A549 (cell line): Measurements from ENCODE around the gene MAGEB6. TPM values are rescaled to one million over a fixed set of nuclear protein-coding genes. Genes with fewer than 3 reads are reported as not detected.

Experiments used
- ATAC-seq, 2 experiments: fragments of 200-7000 bp in 1 of 2; fragments of >200 bp in 1 of 2; cut with Nextera tagmentation in 1 of 2; cut with Tn5 transposase in 1 of 2; 3 replicates each; pipeline versions ENCODE4 v1.8.0 to v1.9.1; 2018 to 2020; ENCODE audit warnings: mild to moderate bottlenecking in 1 of 2, moderate library complexity in 1 of 2
- CTCF ChIA-PET: fragments of 300-600 bp; sonication (Branson Sonifier 250); formaldehyde crosslinking; extraction: SDS; loops from one replicate; lab custom pipeline; 2021; ENCODE audit warnings: antibody characterized with exemption, inconsistent platforms; lab: Yijun Ruan, JAX
- POLR2A ChIA-PET: fragments of 350-600 bp; formaldehyde crosslinking; extraction: SDS; loops from one replicate; lab custom pipeline; 2021; ENCODE audit warnings: antibody characterized with exemption, inconsistent platforms; lab: Yijun Ruan, JAX
- DNase-seq, 2 experiments: peaks; one replicate each; pipeline versions ENCODE4 v3.0.0 to v3.0.0-alpha.2; 2011 to 2016; ENCODE audit warnings: low read depth in 1 of 2, low spot score in 1 of 2
- FAIRE-seq: peaks from 2 replicates; lab custom pipeline; 2011; peaks lifted over from hg19 to GRCh38; lab: Jason Lieb, UNC
- H3K27ac ChIP-seq, 2 experiments: fragments of >200 bp; sonication (Bioruptor Twin); formaldehyde crosslinking; 3 replicates each; pipeline ENCODE4 v1.5.1; 2016 to 2017
- H3K4me1 ChIP-seq: fragments of >200 bp; sonication (Bioruptor Twin); formaldehyde crosslinking; 3 replicates; pipeline ENCODE4 v1.6.1; 2016
- H3K4me2 ChIP-seq: fragments of >200 bp; sonication (Bioruptor Twin); formaldehyde crosslinking; 3 replicates; pipeline ENCODE4 v1.6.1; 2016
- H3K4me3 ChIP-seq: fragments of >200 bp; sonication (Bioruptor Twin); formaldehyde crosslinking; 3 replicates; pipeline ENCODE4 v1.5.1; 2016
- H3K9me3 ChIP-seq: fragments of >200 bp; sonication (Bioruptor Twin); formaldehyde crosslinking; 3 replicates; pipeline ENCODE4 v1.6.1; 2016
- CBX2 ChIP-seq: fragments of 200-600 bp; sonication (generic); IDR thresholded peaks from 2 replicates; pipeline ENCODE4 v1.6.1; 2016; ENCODE audit warnings: low read depth, mild to moderate bottlenecking, borderline replicate concordance
- CHD4 ChIP-seq: fragments of 200-600 bp; sonication (generic); IDR thresholded peaks from 2 replicates; pipeline ENCODE4 v1.6.1; 2016; ENCODE audit warnings: antibody characterized with exemption, mild to moderate bottlenecking, borderline replicate concordance
- EHF ChIP-seq: fragments of 250-450 bp; sonication (Bioruptor Pico); IDR thresholded peaks from 2 replicates; pipeline ENCODE4 v1.5.0; 2020; ENCODE audit warnings: mild to moderate bottlenecking
- ELK1 ChIP-seq: fragments of 150-350 bp; IDR thresholded peaks from 2 replicates; pipeline ENCODE4 v1.6.1; 2014; ENCODE audit warnings: low read depth, mild to moderate bottlenecking, low read length
- ESRRA ChIP-seq: fragments of 150-350 bp; IDR thresholded peaks from 2 replicates; pipeline ENCODE4 v1.6.1; 2014; ENCODE audit warnings: mild to moderate bottlenecking, low read length, borderline replicate concordance
- HOXB5 ChIP-seq: fragments of 250-450 bp; sonication (Bioruptor Pico); IDR thresholded peaks from 2 replicates; pipeline ENCODE4 v1.5.0; 2020; ENCODE audit warnings: mild to moderate bottlenecking, moderate library complexity
- JUNB ChIP-seq: fragments of >200 bp; sonication (Bioruptor Twin); formaldehyde crosslinking; IDR thresholded peaks from 2 replicates; pipeline ENCODE4 v1.6.1; 2016
- KDM5A ChIP-seq: fragments of 200-600 bp; sonication (generic); IDR thresholded peaks from 2 replicates; pipeline ENCODE4 v1.6.1; 2016; ENCODE audit warnings: antibody characterized with exemption, mild to moderate bottlenecking
- MYC ChIP-seq: IDR thresholded peaks from 2 replicates; pipeline ENCODE4 v1.6.1; 2012; ENCODE audit warnings: mild to moderate bottlenecking, inconsistent platforms, low read length, improper control_type of control experiment, borderline replicate concordance
- NFE2L2 ChIP-seq: fragments of 150-350 bp; conservative IDR thresholded peaks from 2 replicates; pipeline ENCODE4 v1.6.1; 2014; ENCODE audit warnings: low read length
- NPAS2 ChIP-seq: fragments of 250-450 bp; sonication (Bioruptor Pico); IDR thresholded peaks from 2 replicates; pipeline ENCODE4 v1.8.0; 2022; ENCODE audit warnings: mild to moderate bottlenecking, moderate library complexity, borderline replicate concordance
- POLR2A ChIP-seq: IDR thresholded peaks from 2 replicates; pipeline ENCODE4 v1.6.1; 2012; ENCODE audit warnings: mild to moderate bottlenecking, low read length
- POLR2AphosphoS2 ChIP-seq: conservative IDR thresholded peaks from 2 replicates; pipeline ENCODE4 v1.6.1; 2012; ENCODE audit warnings: low read length, improper control_type of control experiment, inconsistent platforms
- RAD21 ChIP-seq, 2 experiments: fragments of >200 bp in 1 of 2; sonication (Bioruptor Twin) in 1 of 2; formaldehyde crosslinking in 1 of 2; IDR thresholded peaks in 1 of 2; conservative IDR thresholded peaks in 1 of 2; 2 replicates in 1 of 2; 3 replicates in 1 of 2; pipeline ENCODE4 v1.6.1; 2012 to 2018; ENCODE audit warnings: inconsistent platforms in 1 of 2
- RARB ChIP-seq: fragments of 250-450 bp; sonication (Bioruptor Pico); IDR thresholded peaks from 2 replicates; pipeline ENCODE4 v1.8.0; 2021; ENCODE audit warnings: mild to moderate bottlenecking, moderate library complexity
- RFX5 ChIP-seq: fragments of 450-650 bp; IDR thresholded peaks from 2 replicates; pipeline ENCODE4 v1.7.1; 2014; ENCODE audit warnings: antibody characterized with exemption, mild to moderate bottlenecking, moderate library complexity
- RNF2 ChIP-seq: fragments of 200-600 bp; sonication (generic); IDR thresholded peaks from 2 replicates; pipeline ENCODE4 v1.6.1; 2016; ENCODE audit warnings: low read depth, mild to moderate bottlenecking, antibody characterized with exemption, moderate library complexity, borderline replicate concordance
- SREBF2 ChIP-seq: fragments of 450-650 bp; IDR thresholded peaks from 2 replicates; pipeline ENCODE4 v1.6.1; 2014; ENCODE audit warnings: mild to moderate bottlenecking, moderate library complexity
- TFCP2L1 ChIP-seq: fragments of 250-450 bp; sonication (Bioruptor Pico); IDR thresholded peaks from 2 replicates; pipeline ENCODE4 v1.5.0; 2021; ENCODE audit warnings: mild to moderate bottlenecking
- ZC3H11A ChIP-seq: fragments of 450-650 bp; IDR thresholded peaks from 2 replicates; pipeline ENCODE4 v1.6.1; 2014; ENCODE audit warnings: antibody characterized with exemption, mild to moderate bottlenecking
- WGBS: methylation state at CpG from one replicate; pipeline ENCODE4 v1.1.6; 2017; ENCODE audit errors: missing lambda C conversion rate; 5-methylcytosine and 5-hydroxymethylcytosine counted together
- polyA plus RNA-seq, 4 experiments: library from polyadenylated mRNA; depleted of rRNA in 3 of 4; stranded (reverse); fragments of >200 nt; fragmentation: RNase III in 1 of 4; extraction: RNeasy Plus Mini Kit Qiagen cat#74134 plus additional on column Dnase treatment in 1 of 4; gene quantifications; 2 replicates in 3 of 4; 3 replicates in 1 of 4; pipeline ENCODE4 v1.2.3, GENCODE V29; 2011 to 2017
- TF ChIP-seq, protein P1 (sequence below): fragments of >200 bp; sonication (Bioruptor Twin); formaldehyde crosslinking; IDR thresholded peaks from 3 replicates; pipeline ENCODE4 v1.5.1; 2016

MAGEB6 gene
- polyA plus RNA-seq, 2 of the 4 experiments (the other 2 are of a cell fraction): 0.44 TPM; not detected in 1

DNA sequence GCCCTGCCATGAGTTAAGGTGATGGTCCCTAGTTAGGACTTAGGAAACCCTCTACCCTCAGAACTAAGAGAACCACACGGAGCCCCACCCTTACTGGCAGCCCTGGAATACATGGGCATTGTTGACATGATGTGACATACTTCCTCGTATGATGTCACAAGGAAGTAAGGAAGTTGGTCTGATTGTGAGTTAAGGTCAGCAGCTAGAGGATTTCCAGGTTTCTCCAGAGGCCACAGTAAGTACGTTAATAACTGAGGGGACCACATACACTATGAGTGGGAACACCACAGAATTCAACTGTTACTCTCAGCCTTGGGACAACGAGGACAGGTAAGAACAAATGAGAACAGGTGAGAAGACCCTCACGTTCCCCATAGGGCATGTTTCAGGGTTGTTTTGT lies 23.6 kb downstream of the MAGEB6 start, which contains the start of gene MAGEB5:
TSS of gene MAGEB5 (plus strand) at position 301 of the 400 bp plus-strand sequence. CDS start 1,133 bp downstream, outside the sequence.
- ChIA-PET POLR2A (no interaction called here), CTCF (no interaction called here)
- no peak for ATAC-seq
- no peak for FAIRE-seq
- Histone ChIP-seq H3K27ac (no peak within 1 kb of the TSS), H3K4me1 (no peaks in the 10 kb centered on the region), H3K9me3 (no peaks in the 10 kb centered on the region), H3K4me2 (no peak within 1 kb of the TSS), H3K4me3 (no peak within 1 kb of the TSS)
- no peak for DNase-seq
- 2% methylated on average over 4 of the region's 5 CpGs for WGBS
- TF ChIP-seq RFX5: no peak
- no peak for TF ChIP-seq EHF (CRISPR knock-in tag)
- TF ChIP-seq ZC3H11A: no peak
- TF ChIP-seq RNF2: no peak
- no peak for TF ChIP-seq POLR2A
- no peak for TF ChIP-seq MYC
- TF ChIP-seq POLR2AphosphoS2: no peak

- no peaks in the 10 kb centered on the region for H3K4me1 ChIP-seq
- H3K4me3 ChIP-seq: no peak overlapping the region
- WGBS: 5% methylated on average over 7 of the region's 7 CpGs
- DNase-seq (no peak), ATAC-seq (no peak), FAIRE-seq (no peak)
- ChIA-PET CTCF (no interaction called here), POLR2A (no interaction called here)
- H3K27ac ChIP-seq: no peak overlapping the region
- H3K9me3 ChIP-seq: no peaks in the 10 kb centered on the region
- H3K4me2 ChIP-seq: no peak overlapping the region
- TF ChIP-seq NFE2L2 (no peak), NPAS2 (no peak), RARB (CRISPR knock-in tag) (no peak)
- TF ChIP-seq, all 56 proteins: peak for 0
Observed at GRCh38 chrX:26219351-26219750, 27.1 kb downstream of the MAGEB6 start.

DNA sequence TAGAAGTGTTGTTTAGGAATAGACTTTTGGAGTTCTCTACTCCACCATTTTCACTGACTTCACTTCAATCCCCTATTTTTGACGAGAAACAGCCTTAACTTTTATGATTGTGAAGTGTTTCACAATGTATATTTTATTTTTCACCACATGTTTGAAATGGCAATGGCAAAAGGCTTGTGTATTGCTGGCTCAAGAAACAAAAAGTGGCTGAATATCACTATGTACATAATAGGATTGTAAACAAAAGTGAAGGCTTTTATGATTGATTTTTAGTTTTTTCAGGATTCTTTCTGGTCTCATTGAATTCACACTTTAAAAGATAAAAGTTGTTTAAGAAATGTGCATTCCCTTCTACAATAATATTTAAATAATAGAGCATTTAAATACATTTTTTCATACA lies 41.9 kb downstream of the MAGEB6 start:
- H3K9me3 ChIP-seq: no peaks in the 10 kb centered on the region
- TF ChIP-seq KDM5A: no peak
- TF ChIP-seq HOXB5 (CRISPR knock-in tag): no peak
- TF ChIP-seq ELK1: no peak
- TF ChIP-seq CHD4: no peak
- TF ChIP-seq NPAS2: no peak
- no peak for TF ChIP-seq JUNB
- TF ChIP-seq SREBF2: no peak
- TF ChIP-seq TFCP2L1: no peak
- no peak for TF ChIP-seq ESRRA
- TF ChIP-seq, protein P1, sequence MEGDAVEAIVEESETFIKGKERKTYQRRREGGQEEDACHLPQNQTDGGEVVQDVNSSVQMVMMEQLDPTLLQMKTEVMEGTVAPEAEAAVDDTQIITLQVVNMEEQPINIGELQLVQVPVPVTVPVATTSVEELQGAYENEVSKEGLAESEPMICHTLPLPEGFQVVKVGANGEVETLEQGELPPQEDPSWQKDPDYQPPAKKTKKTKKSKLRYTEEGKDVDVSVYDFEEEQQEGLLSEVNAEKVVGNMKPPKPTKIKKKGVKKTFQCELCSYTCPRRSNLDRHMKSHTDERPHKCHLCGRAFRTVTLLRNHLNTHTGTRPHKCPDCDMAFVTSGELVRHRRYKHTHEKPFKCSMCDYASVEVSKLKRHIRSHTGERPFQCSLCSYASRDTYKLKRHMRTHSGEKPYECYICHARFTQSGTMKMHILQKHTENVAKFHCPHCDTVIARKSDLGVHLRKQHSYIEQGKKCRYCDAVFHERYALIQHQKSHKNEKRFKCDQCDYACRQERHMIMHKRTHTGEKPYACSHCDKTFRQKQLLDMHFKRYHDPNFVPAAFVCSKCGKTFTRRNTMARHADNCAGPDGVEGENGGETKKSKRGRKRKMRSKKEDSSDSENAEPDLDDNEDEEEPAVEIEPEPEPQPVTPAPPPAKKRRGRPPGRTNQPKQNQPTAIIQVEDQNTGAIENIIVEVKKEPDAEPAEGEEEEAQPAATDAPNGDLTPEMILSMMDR: no peak
- no peak for TF ChIP-seq RAD21 (conservative IDR thresholded peaks at IDR 0.05 in 1 of 2, IDR thresholded peaks at IDR 0.05 in 1 of 2)
- TF ChIP-seq CBX2: no peak
- no peaks in the 10 kb centered on the region for H3K4me1 ChIP-seq
- no peak for DNase-seq
- no peak overlapping the region for H3K27ac ChIP-seq
- 0% methylated on average over 1 of the region's 1 CpG for WGBS
- FAIRE-seq: no peak
- ChIA-PET CTCF (no interaction called here), POLR2A (no interaction called here)
- no peak overlapping the region for H3K4me3 ChIP-seq
- ATAC-seq: no peak
- H3K4me2 ChIP-seq: no peak overlapping the region

Other genes starting within 250 kb of the MAGEB6 start
- gene MAGEB18, start 54.1 kb upstream of the MAGEB6 start, polyA plus RNA-seq (2011; rRNA removed): not detected in 2 replicates
- not detected in 3 replicates for gene MAGEB18, start 54.1 kb upstream of the MAGEB6 start, polyA plus RNA-seq (2017; fragmentation: RNase III; extraction: RNeasy Plus Mini Kit Qiagen cat#74134 plus additional on column Dnase treatment)
- gene MAGEB6B, start 31.8 kb upstream of the MAGEB6 start, polyA plus RNA-seq (2011; rRNA removed): not detected in 2 replicates
- gene MAGEB6B, start 31.8 kb upstream of the MAGEB6 start, polyA plus RNA-seq (2017; fragmentation: RNase III; extraction: RNeasy Plus Mini Kit Qiagen cat#74134 plus additional on column Dnase treatment): not detected in 3 replicates
- gene MAGEB5, start 23.7 kb downstream of the MAGEB6 start, polyA plus RNA-seq (2011; rRNA removed): not detected in 2 replicates
- not detected in 3 replicates for gene MAGEB5, start 23.7 kb downstream of the MAGEB6 start, polyA plus RNA-seq (2017; fragmentation: RNase III; extraction: RNeasy Plus Mini Kit Qiagen cat#74134 plus additional on column Dnase treatment)